NCI-H774 (cell line): Measurements from ENCODE around the gene C1orf105.
"Not testable (repeated sequence)": the region's sequence is repeated elsewhere in the genome, so short reads cannot be mapped to it uniquely, and the experiment has no call there.

Experiments used
- DNase-seq: peaks from one replicate; lab custom pipeline; 2025; lab: John Stamatoyannopoulos, UW

The C1orf105 gene

GRCh38 chr1:172420385-172420784 is at the start of gene C1orf105:
Gene C1orf105, plus strand, starts transcription at chr1:172420685. Its CDS starts 201 bp downstream, at chr1:172420886.
- no peak for DNase-seq

- not testable (repeated sequence) for DNase-seq
These were observed 48.8 kb upstream of the C1orf105 start for GRCh38 chr1:172371646-172372045.

- DNase-seq = no peak
These were observed 46.6 kb upstream of the C1orf105 start for GRCh38 chr1:172373864-172374263.

- no peak for DNase-seq
These were observed 45.3 kb upstream of the C1orf105 start for GRCh38 chr1:172375211-172375631.

GRCh38 chr1:172376431-172376830 is 44.1 kb upstream of the C1orf105 start:
- no peak for DNase-seq

GRCh38 chr1:172377565-172377964 is 42.9 kb upstream of the C1orf105 start:
- no peak for DNase-seq

GRCh38 chr1:172378109-172378760 is 42.2 kb upstream of the C1orf105 start:
- no peak for DNase-seq

GRCh38 chr1:172380441-172381244 is 39.8 kb upstream of the C1orf105 start:
- DNase-seq = no peak

GRCh38 chr1:172381946-172382345 is 38.5 kb upstream of the C1orf105 start:
- no peak for DNase-seq

GRCh38 chr1:172382406-172382805 is 38.1 kb upstream of the C1orf105 start:
- DNase-seq = no peak

- no peak for DNase-seq
These were observed 37.5 kb upstream of the C1orf105 start for GRCh38 chr1:172382990-172383389.

GRCh38 chr1:172383536-172383935 is 36.9 kb upstream of the C1orf105 start:
- DNase-seq = no peak

GRCh38 chr1:172384656-172385055 is 35.8 kb upstream of the C1orf105 start:
- DNase-seq = no peak

- DNase-seq = no peak
These were observed 34.4 kb upstream of the C1orf105 start for GRCh38 chr1:172386046-172386445.

GRCh38 chr1:172388490-172388889 is 32.0 kb upstream of the C1orf105 start:
- no peak for DNase-seq

- DNase-seq = no peak
These were observed 30.2 kb upstream of the C1orf105 start for GRCh38 chr1:172390301-172390682.

GRCh38 chr1:172390683-172391551 is 29.6 kb upstream of the C1orf105 start:
- DNase-seq = no peak

- no peak for DNase-seq
These were observed 28.5 kb upstream of the C1orf105 start for GRCh38 chr1:172391976-172392375.

GRCh38 chr1:172393354-172393753 is 27.1 kb upstream of the C1orf105 start:
- DNase-seq = no peak

GRCh38 chr1:172394141-172394751 is 26.2 kb upstream of the C1orf105 start:
- DNase-seq = no peak

GRCh38 chr1:172394811-172395210 is 25.7 kb upstream of the C1orf105 start:
- DNase-seq = no peak

GRCh38 chr1:172395576-172395975 is 24.9 kb upstream of the C1orf105 start:
- DNase-seq = no peak
